ENCODE results near the gene AKT1.
"Not testable (repeated sequence)": the region's sequence is repeated elsewhere in the genome, so short reads cannot be mapped to it uniquely, and the experiment has no call there.

The AKT1 gene

DNA sequence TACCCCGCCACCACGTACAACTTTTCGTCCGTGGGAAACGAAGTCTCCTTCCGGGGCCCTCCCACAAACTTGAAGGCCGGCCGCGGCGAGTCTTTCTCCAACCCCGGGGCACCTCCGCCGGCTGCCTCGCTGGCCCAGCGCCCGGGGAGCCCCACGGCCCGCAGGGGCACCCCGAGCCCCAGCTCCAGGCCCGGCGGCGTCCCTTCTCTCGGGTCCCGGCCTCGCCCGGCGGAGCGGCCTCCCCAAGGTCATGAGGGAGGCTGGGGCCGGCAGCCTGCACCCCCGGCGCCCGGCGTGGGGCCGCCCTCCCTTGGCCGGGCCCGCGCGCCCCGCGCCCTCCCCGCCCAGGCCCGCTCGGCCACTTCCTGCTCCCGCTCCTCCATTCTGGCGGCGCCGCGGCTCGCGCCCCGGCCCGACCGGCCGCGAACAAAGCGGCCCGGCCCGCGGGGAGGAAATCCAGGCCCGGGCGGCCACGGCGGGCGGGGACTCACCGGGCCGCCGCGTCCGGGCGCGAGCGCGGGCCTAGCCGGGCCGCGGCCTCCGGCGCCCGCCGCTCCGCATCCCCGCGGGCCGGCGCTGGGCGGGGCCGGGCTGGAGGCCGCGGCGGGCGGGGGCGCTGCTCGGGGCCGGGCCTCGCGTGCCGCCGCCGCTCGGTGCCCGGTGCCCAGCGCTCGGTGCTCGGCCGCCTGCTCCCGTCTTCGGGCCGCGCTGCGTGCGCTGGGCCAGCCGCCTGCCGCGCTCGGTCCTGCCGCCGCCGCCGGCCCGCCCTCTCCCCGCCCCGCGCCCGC lies at the start of gene AKT1:
AKT1 (minus strand) TSS at position 756 of the 788 bp plus-strand sequence. CDS start 3,105 bp downstream, outside the sequence.
- DNase-seq (ENCODE audit: low read depth, low spot score), result no peak

DNA sequence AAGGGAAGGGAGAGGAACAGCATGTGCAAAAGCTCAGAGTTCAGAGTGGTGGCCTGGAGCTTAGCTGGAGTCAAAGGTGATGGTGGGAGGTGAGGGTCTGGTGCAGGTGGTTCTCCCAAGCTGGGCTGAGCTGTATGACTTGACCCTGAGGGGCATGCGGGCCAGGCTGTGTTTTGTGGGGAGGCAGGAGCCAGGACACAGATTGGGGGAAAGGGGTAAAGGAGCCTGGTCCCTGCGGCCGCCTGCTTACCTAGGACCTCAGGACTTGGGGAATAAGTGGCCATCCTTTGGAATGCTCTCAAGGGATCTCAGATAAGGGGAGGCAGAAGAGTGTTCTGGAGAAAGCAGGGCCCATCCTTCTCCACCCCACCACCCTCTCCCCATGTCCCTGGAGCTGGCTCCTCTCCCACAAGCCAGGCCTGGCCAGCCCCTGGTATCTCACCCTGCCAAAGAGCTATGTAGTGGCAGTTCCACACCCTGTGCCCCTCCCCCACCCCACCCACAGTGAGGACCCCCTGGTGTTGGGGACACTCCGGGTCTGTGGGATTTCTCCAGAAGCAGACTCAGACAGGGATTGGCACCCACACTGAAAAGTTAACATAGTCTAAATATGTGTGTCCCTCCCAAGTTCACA lies 49.6 kb upstream of the AKT1 start:
- no peak for DNase-seq (ENCODE audit: low read depth, low spot score)

DNA sequence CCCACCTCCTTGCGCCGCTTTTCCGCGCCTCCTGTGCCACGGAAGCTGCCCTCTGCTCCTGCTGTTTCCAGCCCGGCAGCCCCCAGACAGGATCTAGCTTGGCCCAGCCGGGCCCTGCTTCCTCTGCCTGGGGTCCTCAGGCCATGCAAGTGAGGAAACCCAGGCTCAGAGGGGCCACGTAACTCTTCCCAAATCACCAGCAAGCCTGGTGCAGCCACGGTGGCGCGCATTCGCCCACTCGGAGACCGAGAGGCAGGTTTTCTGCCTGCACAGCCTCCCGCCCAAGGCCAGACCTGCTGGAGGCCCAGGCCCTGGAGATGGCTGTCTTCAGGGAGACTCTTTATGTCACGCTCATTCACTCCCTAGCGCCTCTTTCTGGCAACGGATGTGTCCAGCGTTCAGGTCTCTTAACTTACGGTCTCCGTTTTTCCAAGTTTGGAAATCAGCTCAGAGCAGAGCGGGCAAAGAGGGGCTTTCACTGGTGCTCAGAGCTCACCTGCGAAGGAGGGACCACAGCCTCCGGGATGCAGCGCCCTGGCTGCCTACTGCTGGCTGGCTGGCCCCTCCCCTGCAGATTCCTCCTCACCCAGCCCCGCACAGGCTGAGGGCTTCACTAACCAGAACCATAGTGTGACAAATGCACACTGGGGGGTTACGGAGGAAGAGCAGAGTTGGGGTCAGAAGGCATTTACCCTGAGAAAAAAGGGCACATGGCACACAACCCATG lies 48.9 kb upstream of the AKT1 start:
- no peak for DNase-seq (ENCODE audit: low read depth, low spot score)

DNA sequence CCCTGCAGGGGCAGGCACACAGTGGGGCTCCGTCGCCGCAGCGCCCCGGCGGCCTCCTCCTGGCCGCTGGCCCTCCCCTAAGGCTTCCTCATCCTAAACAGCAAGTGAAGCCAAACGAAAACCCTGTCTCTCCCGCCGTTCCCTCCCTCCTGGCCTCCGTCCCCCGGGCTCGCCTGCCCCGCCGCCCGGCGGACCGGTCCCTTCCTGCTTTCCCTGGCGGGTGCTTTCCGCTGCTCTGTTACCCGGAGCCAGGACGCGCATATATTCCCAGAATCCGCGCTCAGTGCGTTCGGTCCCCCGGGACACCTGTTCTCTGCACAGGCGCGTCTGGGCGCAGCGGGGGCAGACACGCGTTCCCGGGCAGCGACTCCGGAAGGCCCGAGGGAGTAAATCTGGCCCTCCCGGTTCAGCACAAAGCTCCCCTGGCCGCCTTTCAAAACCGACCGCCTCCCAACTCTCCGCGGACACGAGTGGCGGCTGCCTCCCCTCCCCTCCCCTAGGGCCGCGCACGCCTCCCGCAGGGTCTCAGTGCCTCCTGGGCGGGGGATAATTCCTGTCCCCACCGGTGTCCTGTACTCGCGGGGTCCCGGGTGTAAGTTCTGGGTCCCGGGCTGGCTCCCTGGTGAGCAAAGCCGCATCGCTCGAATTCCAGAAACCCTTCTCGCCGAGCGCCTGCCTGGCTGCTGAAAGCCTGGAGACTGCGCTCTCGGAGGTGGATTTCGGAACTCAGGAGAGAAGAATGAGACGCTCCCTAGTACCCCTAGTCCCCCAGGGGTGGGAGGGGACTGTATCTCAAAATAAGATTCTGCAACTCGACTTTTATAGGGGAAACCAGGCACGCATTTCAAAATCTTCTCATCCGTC lies 48.1 kb upstream of the AKT1 start:
- DNase-seq (ENCODE audit: low read depth, low spot score), result no peak

DNA sequence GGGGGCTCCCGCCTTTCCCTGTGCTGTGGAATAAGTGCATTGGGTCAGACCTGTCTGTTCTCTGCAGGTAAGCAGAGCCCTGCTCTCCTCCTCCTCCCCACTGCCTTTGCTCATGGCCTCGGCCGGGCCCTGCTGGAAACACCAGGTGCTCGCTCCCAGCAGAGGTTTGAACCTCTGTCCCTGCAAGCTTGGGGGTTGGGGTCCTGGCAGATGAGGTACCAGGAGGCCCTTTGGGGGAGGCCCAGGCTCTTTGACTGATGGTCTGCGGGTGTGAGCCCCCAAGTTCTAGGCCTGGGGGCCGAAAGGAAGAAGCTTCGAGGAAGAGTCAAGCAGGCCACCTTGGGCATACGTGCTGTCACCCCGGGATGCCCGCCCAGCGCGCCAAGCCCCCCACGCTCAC lies 47.5 kb upstream of the AKT1 start:
- no peak for DNase-seq (ENCODE audit: low read depth, low spot score)

DNA sequence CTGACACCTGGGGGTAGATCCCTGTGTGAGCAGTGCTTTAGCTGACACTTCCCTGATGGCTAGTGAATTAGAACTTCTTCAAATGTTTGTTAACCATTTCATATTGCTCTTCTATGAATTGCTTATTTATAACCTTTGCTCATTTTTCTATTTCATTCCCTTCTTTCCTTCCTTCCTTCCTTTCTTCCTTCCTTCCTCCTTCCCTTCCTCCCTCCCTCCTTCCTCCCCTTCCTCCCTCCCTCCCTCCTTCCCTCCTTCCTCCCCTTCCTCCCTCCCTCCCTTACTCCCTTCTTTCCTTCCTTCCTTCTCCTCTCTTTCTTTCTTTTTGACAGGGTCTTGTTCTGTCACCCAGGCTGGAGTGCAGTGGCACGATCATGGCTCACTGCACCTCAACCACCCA lies 46.2 kb upstream of the AKT1 start:
- DNase-seq (ENCODE audit: low read depth, low spot score), result no peak

DNA sequence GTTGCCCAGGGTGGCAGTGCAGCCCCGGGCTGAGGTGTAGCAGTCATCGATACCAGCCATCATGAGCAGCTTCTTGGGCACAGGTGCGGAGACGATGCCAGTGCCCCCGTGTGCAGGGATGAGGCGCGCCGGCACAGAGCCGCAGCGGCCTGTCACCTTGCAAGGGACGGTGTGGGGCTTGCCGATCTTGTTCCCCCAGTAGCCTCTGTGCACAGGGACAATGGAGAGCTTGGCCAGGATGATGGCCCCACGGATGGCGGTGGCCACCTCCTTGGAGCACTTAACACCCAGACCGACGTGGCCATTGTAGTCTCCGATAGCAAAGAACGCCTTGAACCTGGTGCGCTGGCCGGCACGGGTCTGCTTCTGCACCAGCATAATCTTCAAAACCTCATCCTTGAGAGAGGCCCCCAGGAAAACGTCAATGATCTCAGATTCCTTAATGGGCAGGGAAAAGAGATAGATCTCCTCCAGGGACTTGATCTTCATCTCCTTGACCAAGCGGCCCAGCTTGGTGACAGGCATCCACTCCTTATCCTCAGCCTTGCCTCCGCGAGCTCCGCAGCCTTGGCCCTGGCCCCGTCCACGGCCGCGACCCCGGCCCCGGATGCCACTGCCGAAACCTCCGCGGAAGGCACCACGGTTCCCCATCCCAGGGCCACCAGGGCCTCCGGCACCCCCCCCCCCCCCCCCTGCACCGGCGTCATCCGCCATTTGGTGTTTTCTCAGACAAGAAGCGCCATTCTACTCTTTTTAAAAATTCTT lies 40.8 kb upstream of the AKT1 start:
- not testable (repeated sequence) for DNase-seq (ENCODE audit: low read depth, low spot score)

DNA sequence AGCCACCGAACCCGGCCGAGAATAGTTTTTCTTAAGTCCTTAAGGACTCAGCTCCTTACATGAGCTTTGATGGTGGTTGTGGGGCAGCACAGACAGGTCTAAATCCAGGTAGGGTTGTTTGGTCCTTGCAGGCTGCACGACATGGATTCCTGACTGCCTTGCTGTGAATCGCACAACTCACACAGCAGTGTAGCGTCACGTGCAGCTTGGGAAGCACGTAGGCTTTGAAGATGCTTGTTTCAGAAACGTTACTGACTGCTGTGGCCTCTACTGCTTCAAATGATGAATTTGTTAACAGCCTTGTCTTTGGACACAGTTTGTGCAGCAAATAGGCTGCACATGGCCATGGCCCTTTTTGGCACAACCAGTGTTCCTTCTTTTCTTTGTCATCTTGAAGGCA lies 35.2 kb upstream of the AKT1 start:
- no peak for DNase-seq (ENCODE audit: low read depth, low spot score)

DNA sequence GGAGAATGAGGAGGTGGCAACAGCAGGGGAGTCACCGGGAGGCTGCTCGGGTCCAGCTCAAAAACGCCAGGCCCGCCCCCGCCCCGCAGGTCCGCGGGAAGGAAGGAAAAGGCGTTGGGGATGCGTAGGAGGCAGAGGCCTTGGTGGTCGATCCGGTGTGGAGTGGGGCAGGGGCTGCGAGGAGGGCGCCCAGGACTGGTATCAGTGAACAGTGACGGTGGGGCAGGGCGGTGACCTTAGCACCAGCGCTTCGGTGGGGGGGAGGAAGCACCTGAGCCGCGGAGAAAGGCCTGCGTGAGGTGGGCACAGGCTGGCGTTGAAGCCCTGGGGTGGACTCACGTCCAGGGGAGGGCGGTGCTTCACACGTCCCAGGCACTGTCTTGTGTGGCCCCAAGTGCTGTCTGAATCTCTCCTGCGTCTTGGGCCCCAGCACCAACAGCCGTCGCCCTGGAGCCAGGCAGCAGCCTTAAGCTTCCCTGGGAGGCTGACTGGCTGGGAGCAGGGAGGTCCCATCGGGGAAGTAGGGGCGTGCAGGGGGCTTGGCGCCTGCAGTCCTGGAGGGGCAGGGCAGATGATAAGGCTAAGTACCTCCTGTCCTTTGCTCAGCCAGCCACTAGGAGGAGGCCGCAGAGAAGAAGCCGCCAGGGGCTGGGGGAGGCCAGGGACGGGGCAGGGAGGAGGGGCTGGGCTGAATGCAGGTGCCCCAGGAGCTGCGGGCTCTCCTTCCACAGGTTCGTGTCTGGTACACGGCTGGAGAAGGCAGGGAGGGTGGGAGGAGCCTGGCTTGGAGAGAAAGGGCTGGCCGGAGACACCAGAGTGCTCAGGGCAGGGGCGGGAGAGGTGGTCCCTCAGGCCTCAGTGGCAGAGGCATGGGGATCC lies 31.9 kb upstream of the AKT1 start:
- peak; percentile 28 for DNase-seq (ENCODE audit: low read depth, low spot score)

DNA sequence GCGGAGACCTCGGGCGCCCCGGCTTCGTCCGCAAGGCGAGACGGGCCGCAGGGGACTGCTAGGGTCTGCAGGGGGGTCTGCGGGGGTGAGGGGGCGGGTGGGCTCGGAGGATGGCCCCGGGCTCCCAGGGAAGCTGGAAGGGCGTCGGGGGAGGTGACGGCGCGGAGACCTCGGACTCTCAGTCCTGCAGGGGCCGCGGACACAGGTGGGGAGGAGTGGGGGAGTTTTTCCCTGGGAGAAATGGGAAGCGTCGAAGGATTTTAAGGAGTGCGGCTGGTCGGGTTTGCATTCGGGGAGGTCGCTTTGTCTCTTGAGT lies 31.3 kb upstream of the AKT1 start:
- DNase-seq (ENCODE audit: low read depth, low spot score), result no peak

DNA sequence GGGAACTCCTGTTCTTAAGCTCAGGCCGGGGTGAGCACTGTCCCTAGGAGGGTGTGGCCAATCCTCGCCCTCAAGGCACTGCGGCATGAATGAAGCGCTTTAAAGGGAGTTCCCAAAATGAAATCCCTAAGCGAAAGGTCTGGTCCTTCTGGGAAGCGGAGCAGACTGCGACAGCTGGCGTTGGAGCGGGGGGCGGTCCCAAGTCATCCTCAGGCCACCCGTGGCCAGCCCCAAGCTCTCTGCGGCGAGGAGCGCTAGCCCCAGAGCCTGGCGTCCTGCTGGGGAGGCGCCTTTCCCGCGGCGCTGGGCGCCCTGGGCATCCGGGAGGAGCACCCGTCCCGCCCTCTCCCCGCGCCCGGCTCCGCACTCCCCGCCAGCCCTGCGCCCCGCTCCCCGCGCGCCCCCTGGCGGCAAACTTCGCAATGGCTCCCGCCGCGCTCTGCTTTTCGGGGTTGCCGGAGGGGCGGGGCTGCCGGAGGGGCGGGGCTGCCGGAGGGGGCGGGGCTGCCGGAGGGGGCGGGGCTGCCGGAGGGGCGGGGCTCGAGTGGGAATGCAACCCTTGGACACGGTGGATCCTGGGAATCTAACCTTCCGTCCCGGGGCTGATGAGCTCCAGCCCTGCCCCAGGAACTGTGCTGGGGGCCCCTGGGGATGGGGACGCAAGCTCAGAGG lies 30.8 kb upstream of the AKT1 start:
- peak; percentile 94 for DNase-seq (ENCODE audit: low read depth, low spot score)

DNA sequence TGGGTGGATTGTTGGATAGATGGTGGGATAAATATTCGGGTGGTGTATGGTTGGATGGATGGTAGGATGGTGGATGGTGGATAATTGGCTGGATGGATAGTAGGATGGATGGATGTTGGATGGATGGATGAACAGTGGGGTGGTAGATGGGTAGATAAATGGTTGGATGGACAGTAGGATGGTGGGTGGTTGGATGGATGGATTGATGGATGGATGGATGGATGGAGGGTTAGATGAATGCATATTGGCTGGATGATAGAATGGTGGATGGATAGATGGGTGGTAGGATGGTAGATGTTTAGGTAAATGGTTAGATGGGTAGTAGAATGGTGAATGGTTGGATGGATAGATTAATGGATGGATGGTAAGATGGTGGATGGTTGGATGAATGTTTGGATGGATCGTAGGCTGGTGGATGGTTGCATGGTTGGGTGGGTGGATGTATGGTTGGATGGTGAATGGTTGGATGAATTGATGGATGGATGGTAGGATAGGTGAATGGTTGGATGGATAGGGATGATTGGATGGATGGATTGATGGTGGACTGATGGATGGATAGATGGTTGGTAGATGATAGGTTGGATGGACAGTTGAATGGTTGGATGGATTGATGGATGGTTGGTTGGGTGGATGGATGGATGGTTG lies 28.9 kb upstream of the AKT1 start:
- DNase-seq (ENCODE audit: low read depth, low spot score), result no peak

DNA sequence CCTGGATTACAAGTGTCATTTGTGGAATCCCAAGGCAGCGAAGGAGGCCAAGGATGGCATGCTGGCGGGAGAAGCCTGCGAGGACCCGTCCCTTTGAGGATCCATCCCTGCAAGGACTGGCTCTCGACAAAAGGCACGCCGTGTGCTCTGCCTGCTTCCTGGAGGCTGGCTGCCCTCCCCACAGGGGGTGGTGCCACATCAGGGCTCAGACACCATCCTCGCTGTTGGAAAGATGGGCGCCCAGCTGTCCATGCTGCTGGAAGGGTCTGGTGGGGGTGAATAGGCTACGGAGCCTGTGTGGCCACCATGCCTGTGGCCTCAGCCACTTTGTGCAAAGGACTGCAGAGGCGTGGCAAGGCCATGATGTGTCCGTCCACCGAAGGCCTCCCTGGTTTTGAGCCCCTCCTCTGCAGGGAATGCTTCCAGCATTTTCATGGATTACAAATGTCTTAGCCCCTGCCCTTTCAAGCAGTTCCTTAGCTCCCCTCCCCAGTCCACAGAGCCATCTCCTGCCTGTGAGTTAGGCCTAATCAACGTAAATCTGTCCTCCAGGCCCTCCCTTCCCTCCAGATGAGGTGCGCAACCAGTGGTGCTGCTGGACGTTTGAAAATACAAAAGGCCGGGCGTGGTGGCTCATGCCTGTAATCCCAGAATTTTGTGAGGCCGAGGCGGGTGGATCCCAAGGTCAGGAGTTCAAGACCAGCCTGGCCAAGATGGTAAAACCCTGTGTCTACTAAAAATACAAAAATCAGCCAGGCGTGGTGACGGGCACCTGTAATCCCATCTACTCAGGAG lies 27.5 kb upstream of the AKT1 start:
- no peak for DNase-seq (ENCODE audit: low read depth, low spot score)

DNA sequence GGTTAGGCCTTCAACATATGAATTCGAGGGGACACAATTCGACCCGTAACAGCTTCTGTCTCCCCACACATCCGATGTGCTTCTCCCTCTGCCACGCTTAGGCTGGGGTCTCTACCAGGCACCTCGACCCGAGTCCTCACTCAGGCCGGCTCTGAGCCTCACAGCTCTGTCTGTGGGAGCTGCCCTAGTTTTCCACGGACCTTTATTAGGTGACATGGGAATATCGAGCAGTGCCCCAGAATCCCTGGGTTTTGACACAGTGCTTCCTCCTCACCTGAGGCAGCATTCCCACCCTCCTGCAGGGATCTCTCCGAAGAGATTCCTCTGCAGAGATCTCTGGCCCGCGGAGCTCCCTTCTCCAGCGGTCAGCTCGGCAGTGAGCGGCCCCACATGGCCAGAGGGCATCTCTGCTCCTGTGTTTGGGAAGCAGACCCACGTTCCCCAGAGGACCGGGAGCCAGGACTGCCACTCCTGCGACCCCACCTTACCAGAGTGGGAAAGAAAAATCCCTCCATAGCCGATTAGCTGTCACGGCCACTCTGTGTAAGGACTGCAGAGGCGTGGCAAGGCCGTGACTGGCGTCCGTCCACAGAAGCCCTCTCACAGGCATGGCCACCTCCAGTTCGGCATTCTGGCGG lies 26.5 kb upstream of the AKT1 start:
- no peak for DNase-seq (ENCODE audit: low read depth, low spot score)

DNA sequence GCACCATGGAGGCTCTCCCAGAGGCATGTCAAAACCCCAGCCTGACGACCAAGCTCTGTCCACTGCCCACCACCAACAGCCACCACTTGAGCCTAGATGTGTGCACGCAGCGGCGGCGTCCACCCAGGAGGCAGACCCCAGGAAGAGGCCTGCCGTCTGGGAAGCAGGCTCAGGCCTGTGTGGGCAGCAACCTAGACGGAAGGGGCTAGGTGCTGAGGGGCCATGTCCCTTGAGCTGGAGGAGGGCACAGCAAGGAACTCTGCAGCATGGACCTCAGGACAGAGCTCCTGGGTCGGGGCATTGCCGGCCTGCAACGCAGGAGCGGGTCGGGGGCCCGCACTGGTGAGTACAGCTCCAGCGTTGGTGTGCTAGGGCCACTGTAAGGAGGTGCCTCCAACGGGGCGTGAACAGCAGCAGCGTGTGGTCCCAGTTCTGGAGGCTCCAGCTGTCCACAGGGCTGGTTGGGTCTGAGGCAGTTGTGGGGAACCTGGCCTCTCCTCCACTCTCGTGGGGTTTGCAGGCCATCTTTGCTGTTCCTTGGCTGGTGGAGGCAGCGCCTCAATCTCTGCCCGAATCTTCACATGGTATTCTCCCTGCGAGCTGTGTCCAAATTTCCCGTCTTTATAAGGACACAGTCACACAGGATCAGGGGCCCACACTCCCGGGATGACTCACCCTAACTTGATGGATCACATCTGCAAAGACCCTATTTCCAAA lies 25.8 kb upstream of the AKT1 start:
- no peak for DNase-seq (ENCODE audit: low read depth, low spot score)

DNA sequence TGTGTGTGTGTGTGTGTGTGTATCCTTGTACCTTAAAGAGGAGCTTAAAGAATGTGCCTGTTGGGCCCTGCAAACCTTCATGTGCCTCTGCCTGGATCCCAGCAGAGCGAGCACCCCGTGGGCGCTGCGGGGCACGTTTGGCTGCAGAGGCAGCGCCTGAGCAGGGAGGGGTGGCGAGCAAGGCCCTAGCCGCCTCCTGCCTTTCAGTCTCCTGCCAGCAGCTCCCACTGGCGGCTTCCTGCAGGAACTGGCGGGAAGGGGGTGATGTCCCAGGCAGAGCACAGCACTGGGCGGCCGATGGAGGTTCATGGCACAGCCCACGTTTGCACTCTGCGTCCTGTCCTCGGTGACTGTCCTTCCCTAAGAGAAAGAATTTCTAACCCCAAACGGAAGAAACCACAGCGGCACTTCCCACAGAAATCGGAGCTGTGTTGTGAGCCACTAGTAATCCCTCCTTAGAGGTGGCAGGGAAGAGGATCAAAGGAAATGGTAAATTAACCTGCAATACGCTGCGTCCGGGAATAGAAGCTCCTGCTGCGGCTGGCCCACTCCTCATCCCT lies 25.2 kb upstream of the AKT1 start:
- no peak for DNase-seq (ENCODE audit: low read depth, low spot score)

DNA sequence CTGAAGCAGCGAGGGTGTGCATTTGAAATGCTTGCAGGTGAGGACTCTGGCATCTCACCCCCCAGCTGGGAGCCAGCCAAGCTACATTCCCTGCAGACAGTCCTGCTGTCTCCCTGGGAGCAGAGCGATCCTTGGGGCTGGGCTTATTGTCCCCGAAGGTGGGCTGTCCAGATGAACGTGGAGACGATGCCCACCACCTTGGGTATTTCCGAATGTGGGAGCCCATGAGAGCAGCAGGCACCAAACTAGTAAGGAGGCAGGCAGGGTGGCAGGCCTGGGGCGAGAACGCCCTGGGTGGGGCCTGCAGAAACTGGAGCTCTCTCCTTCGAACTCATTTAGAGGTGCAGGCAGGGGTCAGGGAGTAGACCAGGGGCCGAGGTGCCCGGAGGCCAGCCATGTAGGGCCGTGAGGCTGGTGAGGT lies 23.8 kb upstream of the AKT1 start:
- DNase-seq (ENCODE audit: low read depth, low spot score), result no peak

Measured in activated CD4-positive, CD25-positive, alpha-beta regulatory T cell treated with anti-CD3 and anti-CD28 coated beads, Interleukin-2, amount 50 U/mL, for 16 hours (primary cell).